Skeletal muscle satellite cell (primary cell): ENCODE results near the gene TFB2M. TPM values are rescaled to one million over a fixed set of nuclear protein-coding genes. Genes with fewer than 3 reads are reported as not detected.

Experiments used
- small RNA-seq: library from RNA; depleted of rRNA; stranded (forward); fragments of <200 nt; gene quantifications from one replicate; pipeline ENCODE3, GENCODE V24; 2012

Gene TFB2M

Small RNAs within 50 kb of the gene (small RNA-seq; reads per million reads assigned to genes)
- gene AL356583.2: not detected
